Measurements from ENCODE around the gene FREM3.

GRCh38 chr4:143581331-143581946, 119.0 kb downstream of the FREM3 start:
- TF ChIP-seq CTCF (IDR thresholded peaks at IDR 0.05) (no peak), POLR2A (IDR thresholded peaks at IDR 0.05) (no peak)
